GM19043 (cell line): Measurements from ENCODE around the gene TNFRSF25.

Experiments
- ATAC-seq: cut with Tn5 transposase; IDR thresholded peaks from one replicate; pipeline ENCODE4 v1.9.1; 2021; ENCODE audit warnings: low read depth; ENCODE audit not compliant: unreplicated experiment

TNFRSF25 gene

DNA sequence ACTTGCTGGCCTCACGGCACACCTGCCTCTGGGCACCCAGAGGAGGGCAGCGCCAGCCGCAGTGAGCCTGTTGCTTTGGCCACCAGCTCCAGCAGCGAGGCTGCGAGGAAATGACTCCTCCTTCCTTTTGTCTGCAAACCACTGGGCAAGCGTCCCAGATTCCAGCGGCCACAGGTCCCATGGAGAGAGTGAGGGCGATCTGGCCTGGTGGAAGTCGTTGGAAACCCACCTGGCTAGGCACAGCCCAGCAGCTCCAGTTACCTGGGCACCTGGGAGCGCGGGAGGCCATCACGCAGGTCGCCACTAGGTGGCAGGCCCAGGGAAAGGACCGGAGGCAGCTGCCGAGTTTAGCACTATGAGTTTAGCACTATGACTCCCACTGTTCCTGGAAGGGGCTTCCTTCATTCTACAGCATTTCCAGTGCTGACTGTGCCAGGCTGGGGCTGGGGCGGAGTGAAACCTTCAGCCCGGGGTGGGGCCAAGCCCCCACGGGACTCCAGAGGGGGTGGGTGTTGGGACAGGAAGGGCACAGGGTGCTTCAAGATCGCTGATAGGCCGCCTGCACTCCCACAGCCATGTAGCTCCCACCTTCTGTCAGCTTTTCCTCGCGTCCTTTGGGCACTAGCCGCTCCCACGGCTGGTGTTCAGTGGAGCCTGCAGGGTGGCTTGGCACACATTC lies 42.5 kb downstream of the TNFRSF25 start:
- no peak for ATAC-seq

DNA sequence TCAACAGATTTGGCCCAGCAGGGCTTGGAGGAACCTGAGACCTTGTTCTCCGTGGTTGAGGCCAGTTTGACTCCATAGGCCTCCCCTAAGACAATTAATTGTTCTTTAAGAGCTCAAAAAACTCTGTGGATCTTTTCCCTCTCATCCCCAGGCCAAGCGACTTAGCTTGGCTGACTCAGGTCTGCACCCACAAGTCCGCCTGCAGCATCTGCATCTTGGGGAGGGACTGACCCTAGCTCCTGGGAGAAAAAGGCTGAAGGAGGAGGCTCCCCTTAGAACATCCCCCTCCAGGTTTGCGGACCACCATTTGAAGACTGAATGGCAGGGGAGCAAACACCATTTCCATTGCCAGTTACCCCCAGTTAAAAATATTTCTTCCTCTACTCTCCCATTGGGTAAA lies 44.7 kb downstream of the TNFRSF25 start:
- ATAC-seq: no peak

DNA sequence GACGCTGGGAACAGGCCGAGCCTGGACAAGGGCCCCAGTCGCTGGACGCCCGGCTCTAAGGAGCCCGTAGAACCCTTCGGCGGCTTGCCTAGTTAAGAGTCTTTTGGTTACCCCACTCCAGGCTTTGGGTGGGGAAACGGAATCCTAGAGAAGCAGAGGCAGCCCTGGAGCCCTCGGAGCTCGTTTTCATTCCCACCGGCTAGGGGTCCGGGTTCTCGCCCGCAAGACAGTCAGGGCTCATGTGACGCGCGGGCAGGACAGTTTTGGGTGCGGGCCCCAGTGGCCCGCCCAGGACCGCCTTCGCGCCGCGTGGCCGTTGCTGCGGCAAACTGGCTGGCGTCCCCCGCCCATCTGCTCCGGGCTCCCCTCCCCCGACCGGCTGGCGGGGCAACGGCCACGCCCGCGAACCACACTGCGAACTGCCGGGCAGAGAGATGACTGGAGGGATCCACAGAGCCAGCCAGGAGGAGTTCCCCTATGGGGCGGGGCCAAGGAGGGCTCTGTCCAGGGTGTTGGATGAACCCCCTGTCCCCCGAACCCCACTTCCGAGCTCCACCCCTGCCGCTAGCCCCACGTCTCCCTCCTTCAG lies 45.4 kb downstream of the TNFRSF25 start:
- no peak for ATAC-seq

DNA sequence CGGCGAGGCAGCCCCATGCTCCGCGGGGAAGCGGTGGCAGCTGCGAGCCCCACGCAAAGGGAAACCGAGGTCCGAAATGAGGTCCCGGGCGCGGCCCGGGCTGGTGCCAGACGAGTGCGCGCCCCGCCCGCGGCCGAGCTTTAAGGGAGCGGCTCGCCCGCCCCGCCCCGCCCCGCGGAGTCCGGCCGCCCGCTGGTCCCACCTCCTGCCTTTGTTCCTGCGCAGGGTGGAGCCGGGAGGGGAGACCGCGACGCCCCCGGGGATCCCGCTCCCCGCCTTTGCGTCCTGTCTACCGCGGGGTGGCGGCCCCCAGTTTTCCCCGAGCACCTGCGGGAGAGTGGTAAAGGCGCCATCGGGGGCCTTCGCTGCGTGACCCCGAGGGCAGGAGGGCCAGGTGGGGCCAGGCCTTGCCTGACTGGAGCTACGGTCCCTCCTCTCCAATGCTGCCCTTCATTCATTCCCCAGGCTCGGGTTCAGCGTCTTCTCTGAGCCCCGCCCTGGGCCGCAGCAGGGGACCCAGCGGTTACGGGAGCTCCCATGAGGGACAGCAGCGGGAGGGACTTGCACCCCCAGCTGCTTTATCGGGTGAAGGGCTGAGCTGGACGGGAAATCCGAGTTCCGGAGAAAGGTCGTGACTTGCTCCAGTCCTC lies 46.0 kb downstream of the TNFRSF25 start, which contains the start of gene HES2:
Gene HES2, minus strand, starts transcription at position 116 of the 650 bp plus-strand sequence. Its CDS starts 99 bp downstream, at position 17.
- ATAC-seq: no peak

DNA sequence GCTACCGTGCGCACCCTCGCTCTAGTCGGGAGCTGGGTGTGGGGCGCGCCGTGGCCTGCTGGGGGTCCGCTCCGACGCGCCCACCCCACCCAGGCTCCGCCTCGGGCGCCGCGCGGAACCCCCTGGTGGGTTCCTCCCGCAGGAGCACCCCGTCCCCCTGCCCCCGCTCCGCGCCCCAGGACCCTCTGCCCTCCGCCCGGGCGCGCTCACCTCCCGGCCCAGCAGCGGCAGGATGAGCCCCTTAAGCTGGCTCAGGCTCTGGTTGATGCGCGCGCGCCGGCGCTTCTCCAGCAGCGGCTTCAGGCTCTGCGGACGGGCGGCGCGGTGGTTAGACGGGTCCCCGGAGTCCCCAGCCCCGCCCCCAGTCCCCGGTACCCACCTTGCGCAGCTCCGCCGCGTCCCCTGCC lies 46.6 kb downstream of the TNFRSF25 start:
- ATAC-seq: no peak

DNA sequence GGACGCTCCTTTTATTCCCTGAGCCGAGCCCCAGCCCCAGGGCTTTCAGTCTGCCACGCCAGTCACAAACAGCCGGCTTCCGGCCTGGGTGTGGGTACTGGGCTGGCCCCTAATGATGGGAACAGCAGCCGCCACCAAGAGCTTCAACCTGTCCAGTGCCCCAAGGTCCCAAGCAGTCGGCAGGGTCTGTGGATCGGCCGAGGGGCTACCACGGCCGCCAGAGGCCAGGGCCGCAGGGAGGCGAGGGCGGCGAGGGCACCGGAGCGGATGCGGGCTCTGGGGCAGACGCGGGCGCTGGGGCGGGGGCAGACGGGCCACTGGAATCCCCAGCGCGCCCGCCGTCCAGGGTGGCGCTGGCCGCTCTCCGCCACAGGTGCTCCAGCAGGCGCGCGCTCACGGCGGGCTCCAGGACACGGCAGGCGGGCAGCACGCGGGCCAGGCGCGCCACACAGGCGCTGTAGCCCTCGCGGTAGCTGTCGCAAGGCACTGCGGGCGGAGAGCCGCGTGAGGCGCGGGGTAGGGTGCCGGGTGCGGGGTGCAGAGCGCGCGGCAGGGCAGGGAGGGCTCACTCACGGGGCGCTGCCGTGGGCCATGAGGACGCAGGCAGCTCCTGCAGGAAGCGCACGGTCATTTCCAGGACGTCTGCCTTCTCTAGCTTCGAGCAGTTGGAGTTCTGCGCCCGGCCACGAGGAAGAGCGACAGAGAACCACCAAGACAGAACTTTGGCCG lies 47.1 kb downstream of the TNFRSF25 start:
- no peak for ATAC-seq

DNA sequence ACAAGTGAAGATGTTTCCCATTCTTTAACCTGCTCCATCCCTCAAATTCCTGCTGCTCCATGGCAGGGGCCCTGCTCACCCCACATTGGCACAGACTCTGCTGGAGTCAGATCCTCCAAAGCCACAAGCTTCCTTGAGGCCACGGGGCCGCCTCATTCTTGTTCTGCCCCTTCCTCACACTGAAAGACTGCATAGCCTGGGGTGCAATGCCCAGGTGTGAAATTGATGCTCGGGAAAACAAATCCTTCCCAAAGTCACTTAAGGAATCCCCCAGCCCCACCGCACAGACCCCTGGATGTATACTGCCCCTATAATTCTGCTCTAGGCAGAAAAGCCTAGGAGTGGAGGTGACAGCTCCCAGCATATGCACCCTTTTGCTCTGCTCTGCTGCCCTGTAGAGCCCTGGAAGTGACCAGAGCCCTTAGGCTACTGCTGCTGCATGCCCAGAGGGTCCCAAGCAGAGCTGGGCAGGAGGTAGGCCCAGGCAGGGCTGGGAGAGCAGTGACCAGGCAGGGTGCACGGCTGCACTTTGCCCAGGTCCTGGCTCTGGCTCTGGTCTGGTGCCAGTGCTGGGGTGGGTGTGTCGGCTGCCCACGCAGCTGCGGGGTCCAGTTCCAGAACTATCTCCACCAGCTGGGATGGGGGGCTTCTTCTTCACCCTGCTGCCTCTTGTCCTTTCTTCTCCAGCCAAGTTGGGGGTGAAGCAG lies 47.9 kb downstream of the TNFRSF25 start:
- ATAC-seq: no peak

DNA sequence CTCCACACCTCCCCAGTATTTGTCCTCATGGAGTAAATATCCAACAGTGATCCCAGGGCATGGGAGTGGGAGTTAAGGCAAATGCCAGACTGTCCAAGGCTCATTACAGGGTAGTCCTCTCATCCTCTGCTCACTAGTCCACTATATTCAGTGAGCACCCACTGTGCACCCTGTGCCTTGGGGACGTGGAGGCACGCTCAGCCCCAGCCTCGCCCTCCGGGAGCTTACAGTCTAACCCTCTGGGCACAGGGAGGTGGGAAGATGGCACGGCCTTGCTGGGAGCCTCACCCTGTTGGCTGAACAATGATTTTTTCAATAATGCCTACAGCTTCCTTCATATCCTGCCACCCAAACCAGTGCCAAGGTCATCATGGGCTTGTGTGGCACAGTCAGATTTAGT lies 49.1 kb downstream of the TNFRSF25 start:
- no peak for ATAC-seq

DNA sequence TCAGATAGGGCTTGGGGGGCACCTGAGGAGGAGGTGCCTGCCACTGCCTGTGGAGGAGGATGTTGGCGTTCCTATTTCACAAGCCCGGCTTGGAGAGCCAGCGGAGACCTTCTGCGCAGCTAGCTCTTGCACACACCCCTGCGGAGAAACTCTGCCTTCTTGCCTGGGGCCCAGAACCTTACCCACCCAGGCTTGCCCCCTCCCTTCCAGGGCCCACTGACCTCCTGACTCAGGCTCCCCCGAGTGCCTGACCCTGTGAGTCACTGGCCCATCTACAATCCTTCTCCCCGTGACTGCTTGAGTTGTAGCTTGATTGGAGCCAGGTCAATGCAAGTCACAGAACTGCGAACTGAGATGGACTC lies 49.7 kb downstream of the TNFRSF25 start:
- ATAC-seq: no peak

DNA sequence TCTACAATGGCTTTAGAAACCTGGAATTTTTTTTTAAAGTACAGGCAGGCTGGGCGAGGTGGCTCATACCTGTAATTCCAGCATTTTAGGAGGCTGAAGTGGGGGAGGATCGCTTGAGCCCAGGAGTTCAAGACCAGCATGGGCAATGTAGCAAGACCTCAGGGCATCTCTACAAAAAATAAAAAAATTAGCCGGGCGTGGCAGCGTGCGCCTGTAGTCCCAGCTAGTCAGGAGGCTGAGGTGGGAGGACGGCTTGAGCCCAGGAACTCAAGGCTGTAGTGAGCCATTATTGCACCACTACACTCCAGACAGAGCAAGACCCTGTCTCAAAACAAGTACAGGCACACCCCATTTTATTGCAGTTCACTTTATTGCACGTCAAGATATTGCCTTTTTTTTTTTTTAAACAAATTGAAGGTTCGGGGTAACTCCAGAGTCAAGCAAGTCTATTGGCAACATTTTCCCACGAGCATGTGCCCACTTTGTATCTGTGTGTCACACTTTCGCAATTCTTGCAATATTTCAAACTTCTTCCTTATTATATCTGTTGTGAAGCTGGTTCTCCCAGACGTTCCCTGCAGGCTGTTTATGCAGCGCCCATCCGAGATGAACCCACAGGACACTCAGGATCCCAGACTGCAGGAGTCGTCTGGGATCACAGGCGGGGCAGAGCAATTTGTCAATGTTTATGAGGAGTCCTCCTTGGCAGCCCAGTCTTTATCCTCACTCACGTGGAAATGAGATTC lies 50.9 kb downstream of the TNFRSF25 start:
- no peak for ATAC-seq

DNA sequence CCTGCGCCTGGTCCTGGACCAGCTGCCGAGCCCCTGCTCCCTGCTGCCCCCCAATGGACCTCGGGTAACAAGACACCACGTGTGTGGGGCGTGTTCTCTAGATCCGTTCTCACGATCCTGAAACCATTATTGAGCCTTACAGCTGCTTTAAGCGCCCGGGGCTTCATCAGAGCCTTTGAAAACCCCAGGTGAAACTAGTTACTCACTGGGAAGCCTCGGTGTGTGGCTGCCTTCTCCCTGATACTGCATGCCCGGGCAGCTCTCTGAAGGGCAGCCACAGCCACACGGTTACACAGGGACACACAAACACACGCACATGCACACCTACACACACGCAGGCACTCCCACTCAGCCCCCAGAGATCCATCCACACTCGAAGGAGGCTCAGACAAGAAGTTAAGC lies 51.5 kb downstream of the TNFRSF25 start:
- ATAC-seq: peak; percentile 83

DNA sequence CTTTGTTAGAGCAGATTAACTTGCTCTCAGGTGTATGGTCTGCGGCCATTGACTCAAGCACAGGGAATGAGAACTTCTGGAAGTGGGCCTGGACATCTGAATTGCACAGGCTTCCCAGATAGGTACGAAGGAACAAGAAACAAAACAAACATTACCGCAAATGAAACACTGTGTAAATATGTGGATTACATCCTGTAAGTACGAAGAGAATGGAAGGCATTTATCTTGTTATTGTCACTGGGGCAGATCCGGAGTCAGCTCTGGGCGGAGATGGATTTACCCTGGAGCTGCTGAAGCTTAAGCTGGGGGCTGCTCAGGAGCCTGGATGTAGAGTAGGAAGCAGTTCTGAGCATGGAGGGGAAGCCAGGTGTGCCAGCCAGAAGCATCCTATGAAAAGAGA lies 53.1 kb downstream of the TNFRSF25 start:
- ATAC-seq: no peak
